Spleen (tissue), 7 donors: Measurements from ENCODE around the gene FAM120A.

ENCODE experiments used
- POLR2AphosphoS5 ChIP-seq, 3 donors: sonication (generic); formaldehyde crosslinking; IDR thresholded peaks; one replicate each; pipeline ENCODE4 v1.5.1; 2017; ENCODE audit warnings: antibody characterized with exemption in 3 of 3
- TF ChIP-seq, protein P1 (sequence below), 11 experiments: fragments of 200-600 bp in 7 of 11; fragments of 450-650 bp in 4 of 11; sonication (generic) in 4 of 11; IDR thresholded peaks in 8 of 11; conservative IDR thresholded peaks in 3 of 11; 1 replicate in 7 of 11; 2 replicates in 4 of 11; pipeline versions ENCODE4 v1.4.0 to v1.8.0; 2016 to 2021; ENCODE audit warnings: antibody characterized with exemption in 11 of 11, inconsistent platforms in 4 of 11, mild to moderate bottlenecking in 1 of 11
- donor health status: DM: no; HTN: no; CAD: no; lungs with moderate emphysema.
- donor health status: DM: no; HTN: no; CAD: no.
- donor health status: DM: no; HTN: no; CAD: no.

GRCh38 chr9:93436655-93437407 is 14.7 kb upstream of the FAM120A start:
- TF ChIP-seq, protein P1, sequence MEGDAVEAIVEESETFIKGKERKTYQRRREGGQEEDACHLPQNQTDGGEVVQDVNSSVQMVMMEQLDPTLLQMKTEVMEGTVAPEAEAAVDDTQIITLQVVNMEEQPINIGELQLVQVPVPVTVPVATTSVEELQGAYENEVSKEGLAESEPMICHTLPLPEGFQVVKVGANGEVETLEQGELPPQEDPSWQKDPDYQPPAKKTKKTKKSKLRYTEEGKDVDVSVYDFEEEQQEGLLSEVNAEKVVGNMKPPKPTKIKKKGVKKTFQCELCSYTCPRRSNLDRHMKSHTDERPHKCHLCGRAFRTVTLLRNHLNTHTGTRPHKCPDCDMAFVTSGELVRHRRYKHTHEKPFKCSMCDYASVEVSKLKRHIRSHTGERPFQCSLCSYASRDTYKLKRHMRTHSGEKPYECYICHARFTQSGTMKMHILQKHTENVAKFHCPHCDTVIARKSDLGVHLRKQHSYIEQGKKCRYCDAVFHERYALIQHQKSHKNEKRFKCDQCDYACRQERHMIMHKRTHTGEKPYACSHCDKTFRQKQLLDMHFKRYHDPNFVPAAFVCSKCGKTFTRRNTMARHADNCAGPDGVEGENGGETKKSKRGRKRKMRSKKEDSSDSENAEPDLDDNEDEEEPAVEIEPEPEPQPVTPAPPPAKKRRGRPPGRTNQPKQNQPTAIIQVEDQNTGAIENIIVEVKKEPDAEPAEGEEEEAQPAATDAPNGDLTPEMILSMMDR (IDR thresholded peaks at IDR 0.05 in 8 of 11, conservative IDR thresholded peaks at IDR 0.05 in 3 of 11) = no peak
- TF ChIP-seq POLR2AphosphoS5 (IDR thresholded peaks at IDR 0.05) = no peak
